ENCODE results near the gene CRNKL1.
"Not testable (repeated sequence)": the region's sequence is repeated elsewhere in the genome, so short reads cannot be mapped to it uniquely, and the experiment has no call there.

Gene CRNKL1

GRCh38 chr20:20003955-20004322 lies 48.3 kb downstream of the CRNKL1 start:
- DNase-seq = not testable (repeated sequence)

- DNase-seq = no peak
Measured at GRCh38 chr20:20003031-20003954, 49.0 kb downstream of the CRNKL1 start.

GRCh38 chr20:20002101-20002998 lies 49.9 kb downstream of the CRNKL1 start:
- no peak for DNase-seq

GRCh38 chr20:20000211-20000968 lies 51.9 kb downstream of the CRNKL1 start:
- no peak for DNase-seq

- no peak for DNase-seq
Measured at GRCh38 chr20:19998990-19999705, 53.1 kb downstream of the CRNKL1 start.

GRCh38 chr20:19996917-19997316 lies 55.3 kb downstream of the CRNKL1 start:
- no peak for DNase-seq

- DNase-seq = no peak
Measured at GRCh38 chr20:19996222-19996621, 56.0 kb downstream of the CRNKL1 start.

- DNase-seq = peak; percentile 17
Measured at GRCh38 chr20:19995220-19995863, 56.9 kb downstream of the CRNKL1 start.

- no peak for DNase-seq
Measured at GRCh38 chr20:19993958-19994669, 58.2 kb downstream of the CRNKL1 start.

GRCh38 chr20:19992996-19993908 lies 59.0 kb downstream of the CRNKL1 start:
- no peak for DNase-seq

- DNase-seq = no peak
Measured at GRCh38 chr20:19991854-19992253, 60.4 kb downstream of the CRNKL1 start.

GRCh38 chr20:19991308-19991707 lies 61.0 kb downstream of the CRNKL1 start:
- DNase-seq = no peak

- DNase-seq = no peak
Measured at GRCh38 chr20:19990850-19991249, 61.4 kb downstream of the CRNKL1 start.

GRCh38 chr20:19987046-19987445 lies 65.2 kb downstream of the CRNKL1 start:
- no peak for DNase-seq

- no peak for DNase-seq
Measured at GRCh38 chr20:19986419-19986818, 65.8 kb downstream of the CRNKL1 start.
